HEK293 (cell line): ENCODE measurements around the gene PRR33.

Experiments used
- CTCF ChIA-PET: fragments of 350-600 bp; formaldehyde crosslinking; extraction: SDS; loops from one replicate; lab custom pipeline; 2021; ENCODE audit warnings: antibody characterized with exemption; lab: Yijun Ruan, JAX
- POLR2A ChIA-PET: fragments of 300-600 bp; formaldehyde crosslinking; extraction: SDS; loops from one replicate; lab custom pipeline; 2020; ENCODE audit warnings: antibody characterized with exemption, inconsistent platforms; lab: Yijun Ruan, JAX
- H3K27ac ChIP-seq: fragments of 200-500 bp; sonication (Bioruptor generic); 2 replicates; pipeline ENCODE4 v1.5.1; 2014; ENCODE audit warnings: low read depth, low read length, control low read depth, inconsistent platforms; ENCODE audit errors: extremely low read depth
- H3K36me3 ChIP-seq, 2 experiments: fragments of 200-500 bp in 1 of 2; sonication (Bioruptor generic) in 1 of 2; 1 replicate in 1 of 2; 2 replicates in 1 of 2; pipeline ENCODE4 v1.5.1; 2014 to 2017; ENCODE audit warnings: inconsistent platforms in 2 of 2, low read length in 2 of 2; ENCODE audit not compliant: control insufficient read depth in 2 of 2, insufficient read depth in 1 of 2
- H3K4me1 ChIP-seq: fragments of 200-500 bp; sonication (Bioruptor generic); 2 replicates; pipeline ENCODE4 v1.5.1; 2014; ENCODE audit warnings: mild to moderate bottlenecking, low read length, inconsistent platforms; ENCODE audit not compliant: control insufficient read depth, insufficient read depth
- H3K4me3 ChIP-seq: 2 replicates; pipeline ENCODE4 v1.5.1; 2011; ENCODE audit warnings: low read depth, mild to moderate bottlenecking, control low read depth, low read length, moderate library complexity
- H3K9me3 ChIP-seq: fragments of 200-500 bp; sonication (Bioruptor generic); 2 replicates; pipeline ENCODE4 v1.5.1; 2014; ENCODE audit warnings: low read depth, low read length, inconsistent platforms; ENCODE audit not compliant: control insufficient read depth, insufficient read depth
- GLI4 ChIP-seq: fragments of 450-650 bp; formaldehyde crosslinking; IDR thresholded peaks from 2 replicates; pipeline ENCODE4 v1.5.1; 2016; ENCODE audit warnings: missing biosample characterization, missing genetic modification characterization
- SP3 ChIP-seq: fragments of 450-650 bp; formaldehyde crosslinking; IDR thresholded peaks from 2 replicates; pipeline ENCODE4 v1.5.1; 2016; ENCODE audit warnings: missing biosample characterization, missing genetic modification characterization
- YY2 ChIP-seq: fragments of 450-650 bp; formaldehyde crosslinking; IDR thresholded peaks from 2 replicates; pipeline ENCODE4 v1.5.1; 2016; ENCODE audit warnings: missing biosample characterization, missing genetic modification characterization
- ZBTB48 ChIP-seq: fragments of 450-650 bp; formaldehyde crosslinking; IDR thresholded peaks from 2 replicates; pipeline ENCODE4 v1.5.1; 2016; ENCODE audit warnings: missing biosample characterization, missing genetic modification characterization
- ZNF112 ChIP-seq: fragments of 450-650 bp; formaldehyde crosslinking; IDR thresholded peaks from 2 replicates; pipeline ENCODE4 v1.5.0; 2017; ENCODE audit warnings: missing biosample characterization, missing genetic modification characterization
- ZNF132 ChIP-seq: fragments of 450-650 bp; formaldehyde crosslinking; IDR thresholded peaks from 2 replicates; pipeline ENCODE4 v1.5.1; 2017; ENCODE audit warnings: missing biosample characterization, missing genetic modification characterization, borderline replicate concordance
- ZNF184 ChIP-seq: fragments of 450-650 bp; IDR thresholded peaks from 2 replicates; pipeline ENCODE4 v1.5.1; 2018; ENCODE audit warnings: missing biosample characterization, mild to moderate bottlenecking, missing genetic modification characterization
- ZNF23 ChIP-seq: fragments of 450-650 bp; formaldehyde crosslinking; IDR thresholded peaks from 2 replicates; pipeline ENCODE4 v1.5.1; 2016; ENCODE audit warnings: missing biosample characterization, missing genetic modification characterization, borderline replicate concordance
- ZNF248 ChIP-seq: fragments of 450-650 bp; formaldehyde crosslinking; IDR thresholded peaks from 2 replicates; pipeline ENCODE4 v1.5.1; 2017; ENCODE audit warnings: missing biosample characterization, missing genetic modification characterization
- ZNF433 ChIP-seq: fragments of 450-650 bp; formaldehyde crosslinking; IDR thresholded peaks from 2 replicates; pipeline ENCODE4 v1.5.1; 2016; ENCODE audit warnings: missing biosample characterization, missing genetic modification characterization, low read depth
- ZNF549 ChIP-seq: fragments of 450-650 bp; IDR thresholded peaks from 2 replicates; pipeline ENCODE4 v1.5.1; 2018; ENCODE audit warnings: missing biosample characterization, missing genetic modification characterization, mild to moderate bottlenecking, inconsistent platforms, moderate library complexity
- ZNF560 ChIP-seq: fragments of 450-650 bp; formaldehyde crosslinking; IDR thresholded peaks from 2 replicates; pipeline ENCODE4 v1.5.1; 2017; ENCODE audit warnings: missing biosample characterization, missing genetic modification characterization, borderline replicate concordance
- ZNF623 ChIP-seq: fragments of 450-650 bp; formaldehyde crosslinking; IDR thresholded peaks from 2 replicates; pipeline ENCODE4 v1.5.1; 2016; ENCODE audit warnings: missing biosample characterization, missing genetic modification characterization
- TF ChIP-seq, protein P1 (sequence below): fragments of 450-650 bp; formaldehyde crosslinking; optimal IDR thresholded peaks from 2 replicates; pipeline ENCODE3; 2016; ENCODE audit warnings: missing biosample characterization, mild to moderate bottlenecking, missing genetic modification characterization
- TF ChIP-seq, protein P2 (sequence below): fragments of 450-650 bp; formaldehyde crosslinking; IDR thresholded peaks from 2 replicates; pipeline ENCODE4 v1.5.1; 2016; ENCODE audit warnings: missing biosample characterization, missing genetic modification characterization
- TF ChIP-seq, protein P3 (sequence below): fragments of 450-650 bp; formaldehyde crosslinking; IDR thresholded peaks from 2 replicates; pipeline ENCODE4; 2016; ENCODE audit warnings: missing biosample characterization, missing genetic modification characterization
- TF ChIP-seq, protein P4 (sequence below): fragments of 450-650 bp; formaldehyde crosslinking; IDR thresholded peaks from 2 replicates; pipeline ENCODE4 v1.5.1; 2016; ENCODE audit warnings: missing biosample characterization, missing genetic modification characterization
- TF ChIP-seq, protein P5 (sequence below): fragments of 450-650 bp; formaldehyde crosslinking; IDR thresholded peaks from 2 replicates; pipeline ENCODE4 v1.5.1; 2017; ENCODE audit warnings: missing biosample characterization, missing genetic modification characterization
- TF ChIP-seq, protein P6 (sequence below): sonication (generic); formaldehyde crosslinking; IDR thresholded peaks from 2 replicates; pipeline ENCODE4 v1.8.1; 2022; ENCODE audit warnings: mild to moderate bottlenecking, moderate library complexity, missing genetic modification reagents
- TF ChIP-seq, protein P7 (sequence below): fragments of 450-650 bp; formaldehyde crosslinking; IDR thresholded peaks from 2 replicates; pipeline ENCODE4 v1.5.1; 2016; ENCODE audit warnings: missing biosample characterization, missing genetic modification characterization
- TF ChIP-seq, protein P8 (sequence below): fragments of 450-650 bp; formaldehyde crosslinking; IDR thresholded peaks from 2 replicates; pipeline ENCODE4 v1.5.1; 2016; ENCODE audit warnings: missing biosample characterization, missing genetic modification characterization

PRR33 gene

DNA sequence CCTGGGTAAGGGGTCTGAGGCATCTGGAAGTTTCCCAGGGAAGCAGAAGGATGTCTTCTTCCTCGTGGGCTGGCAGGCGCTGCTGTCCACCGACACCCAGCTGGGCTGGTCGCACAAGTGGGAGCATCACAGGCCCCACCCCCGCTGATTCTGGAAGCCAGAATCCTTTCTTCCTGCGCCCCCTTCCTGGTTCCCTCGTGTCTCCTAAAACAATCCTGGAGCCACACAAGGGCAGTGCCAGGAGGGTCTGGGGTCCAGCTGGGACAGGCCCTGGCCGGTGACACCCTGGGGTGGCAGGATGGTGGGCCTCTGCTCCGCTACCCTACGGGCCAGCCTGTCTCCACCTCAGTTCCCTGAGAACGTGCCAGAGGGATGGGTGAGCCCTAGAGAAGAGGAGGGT lies 34.6 kb downstream of the PRR33 start:
- TF ChIP-seq ZNF132 (no peak), ZNF112 (no peak), ZNF549 (tag by site-specific recombination) (no peak), ZNF184 (tag by site-specific recombination) (no peak), ZNF433 (tag by site-specific recombination) (no peak), SP3 (tag by site-specific recombination) (no peak), ZNF248 (tag by site-specific recombination) (no peak)
- TF ChIP-seq, protein P1, sequence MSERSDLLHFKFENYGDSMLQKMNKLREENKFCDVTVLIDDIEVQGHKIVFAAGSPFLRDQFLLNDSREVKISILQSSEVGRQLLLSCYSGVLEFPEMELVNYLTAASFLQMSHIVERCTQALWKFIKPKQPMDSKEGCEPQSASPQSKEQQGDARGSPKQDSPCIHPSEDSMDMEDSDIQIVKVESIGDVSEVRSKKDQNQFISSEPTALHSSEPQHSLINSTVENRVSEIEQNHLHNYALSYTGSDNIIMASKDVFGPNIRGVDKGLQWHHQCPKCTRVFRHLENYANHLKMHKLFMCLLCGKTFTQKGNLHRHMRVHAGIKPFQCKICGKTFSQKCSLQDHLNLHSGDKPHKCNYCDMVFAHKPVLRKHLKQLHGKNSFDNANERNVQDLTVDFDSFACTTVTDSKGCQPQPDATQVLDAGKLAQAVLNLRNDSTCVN (tag by site-specific recombination): no peak
- TF ChIP-seq, protein P2, sequence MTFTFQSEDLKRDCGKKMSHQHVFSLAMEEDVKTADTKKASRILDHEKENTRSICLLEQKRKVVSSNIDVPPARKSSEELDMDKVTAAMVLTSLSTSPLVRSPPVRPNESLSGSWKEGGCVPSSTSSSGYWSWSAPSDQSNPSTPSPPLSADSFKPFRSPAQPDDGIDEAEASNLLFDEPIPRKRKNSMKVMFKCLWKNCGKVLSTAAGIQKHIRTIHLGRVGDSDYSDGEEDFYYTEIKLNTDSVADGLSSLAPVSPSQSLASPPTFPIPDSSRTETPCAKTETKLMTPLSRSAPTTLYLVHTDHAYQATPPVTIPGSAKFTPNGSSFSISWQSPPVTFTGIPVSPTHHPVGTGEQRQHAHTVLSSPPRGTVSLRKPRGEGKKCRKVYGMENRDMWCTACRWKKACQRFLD (tag by site-specific recombination): no peak
- TF ChIP-seq, protein P3, sequence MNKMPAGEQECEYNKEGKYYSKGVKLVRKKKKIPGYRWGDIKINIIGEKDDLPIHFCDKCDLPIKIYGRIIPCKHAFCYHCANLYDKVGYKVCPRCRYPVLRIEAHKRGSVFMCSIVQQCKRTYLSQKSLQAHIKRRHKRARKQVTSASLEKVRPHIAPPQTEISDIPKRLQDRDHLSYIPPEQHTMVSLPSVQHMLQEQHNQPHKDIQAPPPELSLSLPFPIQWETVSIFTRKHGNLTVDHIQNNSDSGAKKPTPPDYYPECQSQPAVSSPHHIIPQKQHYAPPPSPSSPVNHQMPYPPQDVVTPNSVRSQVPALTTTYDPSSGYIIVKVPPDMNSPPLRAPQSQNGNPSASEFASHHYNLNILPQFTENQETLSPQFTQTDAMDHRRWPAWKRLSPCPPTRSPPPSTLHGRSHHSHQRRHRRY (tag by site-specific recombination): no peak
- TF ChIP-seq, protein P4, sequence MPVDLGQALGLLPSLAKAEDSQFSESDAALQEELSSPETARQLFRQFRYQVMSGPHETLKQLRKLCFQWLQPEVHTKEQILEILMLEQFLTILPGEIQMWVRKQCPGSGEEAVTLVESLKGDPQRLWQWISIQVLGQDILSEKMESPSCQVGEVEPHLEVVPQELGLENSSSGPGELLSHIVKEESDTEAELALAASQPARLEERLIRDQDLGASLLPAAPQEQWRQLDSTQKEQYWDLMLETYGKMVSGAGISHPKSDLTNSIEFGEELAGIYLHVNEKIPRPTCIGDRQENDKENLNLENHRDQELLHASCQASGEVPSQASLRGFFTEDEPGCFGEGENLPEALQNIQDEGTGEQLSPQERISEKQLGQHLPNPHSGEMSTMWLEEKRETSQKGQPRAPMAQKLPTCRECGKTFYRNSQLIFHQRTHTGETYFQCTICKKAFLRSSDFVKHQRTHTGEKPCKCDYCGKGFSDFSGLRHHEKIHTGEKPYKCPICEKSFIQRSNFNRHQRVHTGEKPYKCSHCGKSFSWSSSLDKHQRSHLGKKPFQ: no peak
- TF ChIP-seq, protein P5, sequence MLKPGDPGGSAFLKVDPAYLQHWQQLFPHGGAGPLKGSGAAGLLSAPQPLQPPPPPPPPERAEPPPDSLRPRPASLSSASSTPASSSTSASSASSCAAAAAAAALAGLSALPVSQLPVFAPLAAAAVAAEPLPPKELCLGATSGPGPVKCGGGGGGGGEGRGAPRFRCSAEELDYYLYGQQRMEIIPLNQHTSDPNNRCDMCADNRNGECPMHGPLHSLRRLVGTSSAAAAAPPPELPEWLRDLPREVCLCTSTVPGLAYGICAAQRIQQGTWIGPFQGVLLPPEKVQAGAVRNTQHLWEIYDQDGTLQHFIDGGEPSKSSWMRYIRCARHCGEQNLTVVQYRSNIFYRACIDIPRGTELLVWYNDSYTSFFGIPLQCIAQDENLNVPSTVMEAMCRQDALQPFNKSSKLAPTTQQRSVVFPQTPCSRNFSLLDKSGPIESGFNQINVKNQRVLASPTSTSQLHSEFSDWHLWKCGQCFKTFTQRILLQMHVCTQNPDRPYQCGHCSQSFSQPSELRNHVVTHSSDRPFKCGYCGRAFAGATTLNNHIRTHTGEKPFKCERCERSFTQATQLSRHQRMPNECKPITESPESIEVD (tag by site-specific recombination): no peak
- TF ChIP-seq, protein P6, sequence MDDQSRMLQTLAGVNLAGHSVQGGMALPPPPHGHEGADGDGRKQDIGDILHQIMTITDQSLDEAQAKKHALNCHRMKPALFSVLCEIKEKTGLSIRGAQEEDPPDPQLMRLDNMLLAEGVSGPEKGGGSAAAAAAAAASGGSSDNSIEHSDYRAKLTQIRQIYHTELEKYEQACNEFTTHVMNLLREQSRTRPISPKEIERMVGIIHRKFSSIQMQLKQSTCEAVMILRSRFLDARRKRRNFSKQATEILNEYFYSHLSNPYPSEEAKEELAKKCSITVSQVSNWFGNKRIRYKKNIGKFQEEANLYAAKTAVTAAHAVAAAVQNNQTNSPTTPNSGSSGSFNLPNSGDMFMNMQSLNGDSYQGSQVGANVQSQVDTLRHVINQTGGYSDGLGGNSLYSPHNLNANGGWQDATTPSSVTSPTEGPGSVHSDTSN (CRISPR knock-in tag): no peak

DNA sequence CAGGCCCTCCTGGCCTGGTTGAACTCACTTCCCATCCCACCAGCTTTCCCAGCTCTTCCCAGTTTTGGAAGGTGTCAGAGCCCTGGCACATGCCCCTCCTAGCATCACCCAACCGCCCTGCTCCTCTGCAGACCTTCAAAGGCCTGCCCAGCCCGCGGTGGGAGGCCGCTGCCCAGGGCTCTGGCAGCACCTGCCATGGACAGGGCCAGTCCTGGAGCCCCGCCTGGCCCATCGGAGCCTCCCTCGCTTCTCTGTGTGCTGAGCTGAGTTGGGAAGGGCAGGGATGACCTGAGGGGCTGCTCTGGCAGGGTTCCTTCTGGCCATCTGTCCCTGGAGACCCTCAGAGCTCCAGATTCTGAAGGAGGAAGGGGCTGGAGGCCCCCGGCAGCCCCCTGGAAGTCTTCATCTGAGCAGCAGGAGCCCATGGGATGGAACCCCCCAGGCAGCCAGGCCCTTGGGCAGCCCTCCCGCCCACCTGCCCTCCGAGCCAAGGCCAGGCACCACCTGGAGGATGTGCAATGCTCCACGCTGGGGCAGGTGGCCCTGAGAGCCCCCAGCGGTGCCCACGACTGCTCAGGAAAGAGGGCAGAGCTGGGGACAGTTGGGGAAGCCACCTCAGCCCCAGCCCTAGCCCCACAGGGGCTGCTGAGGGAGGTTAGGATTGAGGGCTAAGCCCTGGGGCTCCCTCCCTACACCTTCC lies 35.2 kb downstream of the PRR33 start:
- Histone ChIP-seq H3K36me3 (no peaks in the 10 kb centered on the region), H3K4me1 (no peaks in the 10 kb centered on the region), H3K9me3 (no peaks in the 10 kb centered on the region), H3K27ac (no peak overlapping the region), H3K4me3 (no peak overlapping the region)
- ChIA-PET CTCF (interaction anchor here (0.6 to 1.0 kb wide), 3 partner anchors 24 to 941 kb away, joined by 3 to 5 read pairs (median 4); no protein-coding TSS in a partner anchor), POLR2A (no interaction called here)
- TF ChIP-seq ZBTB48 (tag by site-specific recombination) (no peak), ZNF23 (tag by site-specific recombination) (no peak), YY2 (tag by site-specific recombination) (no peak), ZNF623 (tag by site-specific recombination) (no peak), ZNF560 (tag by site-specific recombination) (no peak), GLI4 (no peak)
- TF ChIP-seq, protein P7, sequence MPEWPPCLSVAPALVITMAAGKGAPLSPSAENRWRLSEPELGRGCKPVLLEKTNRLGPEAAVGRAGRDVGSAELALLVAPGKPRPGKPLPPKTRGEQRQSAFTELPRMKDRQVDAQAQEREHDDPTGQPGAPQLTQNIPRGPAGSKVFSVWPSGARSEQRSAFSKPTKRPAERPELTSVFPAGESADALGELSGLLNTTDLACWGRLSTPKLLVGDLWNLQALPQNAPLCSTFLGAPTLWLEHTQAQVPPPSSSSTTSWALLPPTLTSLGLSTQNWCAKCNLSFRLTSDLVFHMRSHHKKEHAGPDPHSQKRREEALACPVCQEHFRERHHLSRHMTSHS (tag by site-specific recombination): no peak
- TF ChIP-seq, protein P8, sequence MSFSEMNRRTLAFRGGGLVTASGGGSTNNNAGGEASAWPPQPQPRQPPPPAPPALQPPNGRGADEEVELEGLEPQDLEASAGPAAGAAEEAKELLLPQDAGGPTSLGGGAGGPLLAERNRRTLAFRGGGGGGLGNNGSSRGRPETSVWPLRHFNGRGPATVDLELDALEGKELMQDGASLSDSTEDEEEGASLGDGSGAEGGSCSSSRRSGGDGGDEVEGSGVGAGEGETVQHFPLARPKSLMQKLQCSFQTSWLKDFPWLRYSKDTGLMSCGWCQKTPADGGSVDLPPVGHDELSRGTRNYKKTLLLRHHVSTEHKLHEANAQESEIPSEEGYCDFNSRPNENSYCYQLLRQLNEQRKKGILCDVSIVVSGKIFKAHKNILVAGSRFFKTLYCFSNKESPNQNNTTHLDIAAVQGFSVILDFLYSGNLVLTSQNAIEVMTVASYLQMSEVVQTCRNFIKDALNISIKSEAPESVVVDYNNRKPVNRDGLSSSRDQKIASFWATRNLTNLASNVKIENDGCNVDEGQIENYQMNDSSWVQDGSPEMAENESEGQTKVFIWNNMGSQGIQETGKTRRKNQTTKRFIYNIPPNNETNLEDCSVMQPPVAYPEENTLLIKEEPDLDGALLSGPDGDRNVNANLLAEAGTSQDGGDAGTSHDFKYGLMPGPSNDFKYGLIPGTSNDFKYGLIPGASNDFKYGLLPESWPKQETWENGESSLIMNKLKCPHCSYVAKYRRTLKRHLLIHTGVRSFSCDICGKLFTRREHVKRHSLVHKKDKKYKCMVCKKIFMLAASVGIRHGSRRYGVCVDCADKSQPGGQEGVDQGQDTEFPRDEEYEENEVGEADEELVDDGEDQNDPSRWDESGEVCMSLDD (tag by site-specific recombination): no peak

More for the DNA sequence above, 34.6 kb downstream of the PRR33 start:
- ChIA-PET CTCF (interaction anchor here (0.6 kb wide), 1 partner anchor 46 kb away, joined by 3 read pairs; no protein-coding TSS in a partner anchor), POLR2A (no interaction called here)
- Histone ChIP-seq H3K4me1 (no peaks in the 10 kb centered on the region), H3K36me3 (no peaks in the 10 kb centered on the region), H3K4me3 (no peak overlapping the region), H3K9me3 (no peaks in the 10 kb centered on the region), H3K27ac (no peak overlapping the region)
